HFF-Myc (cell line): Measurements from ENCODE around the gene RAB11FIP3.

Experiments used
- DNase-seq: peaks from one replicate; pipeline ENCODE4 v3.0.0-alpha.2; 2011; ENCODE audit warnings: low read depth; ENCODE audit errors: extremely low read depth
- H3K4me3 ChIP-seq: replicated peaks from 2 replicates; pipeline ENCODE4 v1.5.1; 2011; ENCODE audit warnings: low read depth, mild to moderate bottlenecking, control low read depth, low read length
- CTCF ChIP-seq: IDR thresholded peaks from 2 replicates; pipeline ENCODE4 v1.5.1; 2012; ENCODE audit warnings: mild to moderate bottlenecking, low read depth, low read length, control low read depth; ENCODE audit errors: missing control alignments

RAB11FIP3 gene

GRCh38 chr16:554297-554621 is 128.8 kb downstream of the RAB11FIP3 start:
- TF ChIP-seq CTCF: no peak
- no peak for DNase-seq
- no peak overlapping the region for H3K4me3 ChIP-seq

- no peak for TF ChIP-seq CTCF
- no peak for DNase-seq
- no peak overlapping the region for H3K4me3 ChIP-seq
Observed at GRCh38 chr16:554640-555365, 129.4 kb downstream of the RAB11FIP3 start.

- no peak for DNase-seq
- no peak for TF ChIP-seq CTCF
- H3K4me3 ChIP-seq: no peak overlapping the region
Observed at GRCh38 chr16:555528-556473, 130.4 kb downstream of the RAB11FIP3 start.

- no peak overlapping the region for H3K4me3 ChIP-seq
- DNase-seq: no peak
- TF ChIP-seq CTCF: no peak
Observed at GRCh38 chr16:556474-557173, 131.2 kb downstream of the RAB11FIP3 start.

GRCh38 chr16:557463-558297 is 132.2 kb downstream of the RAB11FIP3 start:
- DNase-seq: no peak
- no peak overlapping the region for H3K4me3 ChIP-seq
- no peak for TF ChIP-seq CTCF
